ENCODE measurements around the gene SENP2. TPM values are rescaled to one million over a fixed set of nuclear protein-coding genes. Genes with fewer than 3 reads are reported as not detected.
"Not testable (repeated sequence)": the region's sequence is repeated elsewhere in the genome, so short reads cannot be mapped to it uniquely, and the experiment has no call there.

Gene SENP2
- total RNA-seq, 4 donors from 2014 or later = 22.4 to 32.2 (median 26.8) TPM

- H3K27ac ChIP-seq (replicated peaks in 1 of 4) = no peak overlapping the region
- H3K4me3 ChIP-seq = no peak overlapping the region
- intact Hi-C loops (cut with DNase I) = loop anchor here (10.0 kb wide), 1 partner anchor 195 kb away; no protein-coding TSS in a partner anchor
- peaks cover 0 to 10% (median 7%) of the 10 kb centered on the region in 4 donors for H3K4me1 ChIP-seq
- no peaks in the 10 kb centered on the region for H3K27me3 ChIP-seq
- whole genome bisulfite sequencing = 74% methylated on average over 3 of the region's 3 CpGs
- H3K9me3 ChIP-seq = no peaks in the 10 kb centered on the region
- no peaks in the 10 kb centered on the region for H3K36me3 ChIP-seq
- TF ChIP-seq EP300 (IDR thresholded peaks at IDR 0.05) (no peak), CTCF (IDR thresholded peaks at IDR 0.05) (no peak), POLR2AphosphoS5 (IDR thresholded peaks at IDR 0.05) (no peak), POLR2A (IDR thresholded peaks at IDR 0.05; ENCODE audit: low read depth) (no peak)
- DNase-seq (ENCODE audit: extremely low spot score) = no peak
These were observed 36.4 kb upstream of the SENP2 start for GRCh38 chr3:185549651-185550111.

- DNase-seq (ENCODE audit: extremely low spot score) = no peak
- 38% methylated on average over 6 of the region's 6 CpGs for WGBS
- no peak within 1 kb of the TSS for H3K27ac ChIP-seq (replicated peaks in 1 of 4)
- no peak within 1 kb of the TSS for H3K4me3 ChIP-seq
- H3K9me3 ChIP-seq = no peaks in the 10 kb centered on the region
- intact Hi-C loops (cut with DNase I) = loop anchor here (10.0 kb wide), 1 partner anchor 198 kb away; no protein-coding TSS in a partner anchor
- peaks cover 0 to 10% (median 7%) of the 10 kb centered on the region in 4 donors for H3K4me1 ChIP-seq
- H3K27me3 ChIP-seq = no peaks in the 10 kb centered on the region
- H3K36me3 ChIP-seq = no peaks in the 10 kb centered on the region
- TF ChIP-seq EP300 (IDR thresholded peaks at IDR 0.05) = no peak
- no peak for TF ChIP-seq POLR2A (IDR thresholded peaks at IDR 0.05; ENCODE audit: low read depth)
- TF ChIP-seq POLR2AphosphoS5 (IDR thresholded peaks at IDR 0.05) = no peak
These were observed 33.7 kb upstream of the SENP2 start, which contains the start of gene LIPH for GRCh38 chr3:185552358-185552877. LIPH (minus strand) TSS chr3:185552588; CDS start chr3:185552471, 117 bp downstream.

- Histone ChIP-seq H3K27ac (replicated peaks in 1 of 4) (no peak overlapping the region), H3K27me3 (peaks cover 0 to 6% (median 0%) of the 10 kb centered on the region in 4 donors), H3K4me1 (peaks cover 0 to 7% (median 2%) of the 10 kb centered on the region in 4 donors), H3K36me3 (no peaks in the 10 kb centered on the region), H3K4me3 (no peak overlapping the region), H3K9me3 (no peaks in the 10 kb centered on the region)
- DNase-seq (ENCODE audit: extremely low spot score) = no peak
- 97% methylated on average over 4 of the region's 4 CpGs for WGBS
- TF ChIP-seq EP300 (IDR thresholded peaks at IDR 0.05) (no peak), CTCF (IDR thresholded peaks at IDR 0.05) (no peak), POLR2AphosphoS5 (IDR thresholded peaks at IDR 0.05) (no peak), POLR2A (IDR thresholded peaks at IDR 0.05; ENCODE audit: low read depth) (no peak)
- intact Hi-C loops (cut with DNase I) = loop anchor here (5.0 to 10.0 kb wide), 2 partner anchors 53 to 200 kb away; no protein-coding TSS in a partner anchor
These were observed 31.0 kb upstream of the SENP2 start for GRCh38 chr3:185555101-185555501.

- intact Hi-C loops (cut with DNase I) = loop anchor here (5.0 to 10.0 kb wide), 2 partner anchors 54 to 201 kb away; no protein-coding TSS in a partner anchor
- Histone ChIP-seq H3K36me3 (no peaks in the 10 kb centered on the region), H3K4me3 (no peak overlapping the region), H3K27me3 (peaks cover 0 to 14% (median 0%) of the 10 kb centered on the region in 4 donors), H3K27ac (replicated peaks in 1 of 4) (no peak overlapping the region), H3K9me3 (no peaks in the 10 kb centered on the region), H3K4me1 (peaks cover 0 to 7% (median 2%) of the 10 kb centered on the region in 4 donors)
- TF ChIP-seq POLR2A (IDR thresholded peaks at IDR 0.05; ENCODE audit: low read depth) = no peak
- no peak for DNase-seq (ENCODE audit: extremely low spot score)
- 74% methylated on average over 1 of the region's 1 CpG for WGBS
These were observed 30.2 kb upstream of the SENP2 start for GRCh38 chr3:185555860-185556347.

GRCh38 chr3:185556640-185557039 is 29.5 kb upstream of the SENP2 start:
- 84% methylated on average over 6 of the region's 6 CpGs for WGBS

GRCh38 chr3:185558395-185558794 is 27.7 kb upstream of the SENP2 start:
- Histone ChIP-seq H3K27ac (replicated peaks in 1 of 4) (no peak overlapping the region), H3K36me3 (no peaks in the 10 kb centered on the region), H3K4me3 (no peak overlapping the region), H3K4me1 (peaks cover 0 to 7% (median 2%) of the 10 kb centered on the region in 4 donors), H3K9me3 (no peaks in the 10 kb centered on the region), H3K27me3 (peaks cover 0 to 23% (median 0%) of the 10 kb centered on the region in 4 donors)
- TF ChIP-seq CTCF (IDR thresholded peaks at IDR 0.05) (no peak), POLR2A (IDR thresholded peaks at IDR 0.05; ENCODE audit: low read depth) (no peak), EP300 (IDR thresholded peaks at IDR 0.05) (no peak), POLR2AphosphoS5 (IDR thresholded peaks at IDR 0.05) (no peak)
- no peak for DNase-seq (ENCODE audit: extremely low spot score)
- intact Hi-C loops (cut with DNase I) = loop anchor here (5.0 to 10.0 kb wide), 2 partner anchors 56 to 204 kb away; no protein-coding TSS in a partner anchor
- WGBS = 92% methylated on average over 3 of the region's 3 CpGs

More at GRCh38 chr3:185556640-185557039, 29.5 kb upstream of the SENP2 start:
- H3K36me3 ChIP-seq; H3K4me1 ChIP-seq; DNase-seq (ENCODE audit: extremely low spot score); H3K4me3 ChIP-seq; H3K9me3 ChIP-seq; H3K27ac ChIP-seq (replicated peaks in 1 of 4): not testable (repeated sequence)
- intact Hi-C loops (cut with DNase I) = loop anchor here (5.0 to 10.0 kb wide), 2 partner anchors 54 to 202 kb away; no protein-coding TSS in a partner anchor
- H3K27me3 ChIP-seq = peaks cover 0 to 19% (median 0%) of the 10 kb centered on the region in 4 donors

All from esophagus muscularis mucosa (tissue), 4 donors.